DND-41 (cell line): ENCODE results near the gene SP140L.

Experiments used
- CTCF ChIP-seq: IDR thresholded peaks from 2 replicates; pipeline ENCODE4 v1.5.1; 2012; ENCODE audit warnings: borderline replicate concordance, low read length, moderate library complexity, mild to moderate bottlenecking; ENCODE audit not compliant: poor library complexity, severe bottlenecking; ENCODE audit errors: extremely low read depth
- EZH2 ChIP-seq: IDR thresholded peaks from 3 replicates; pipeline ENCODE4 v1.6.1; 2012; ENCODE audit warnings: borderline replicate concordance, low read depth, mild to moderate bottlenecking, moderate library complexity, low read length, inconsistent platforms; ENCODE audit not compliant: severe bottlenecking

DNA sequence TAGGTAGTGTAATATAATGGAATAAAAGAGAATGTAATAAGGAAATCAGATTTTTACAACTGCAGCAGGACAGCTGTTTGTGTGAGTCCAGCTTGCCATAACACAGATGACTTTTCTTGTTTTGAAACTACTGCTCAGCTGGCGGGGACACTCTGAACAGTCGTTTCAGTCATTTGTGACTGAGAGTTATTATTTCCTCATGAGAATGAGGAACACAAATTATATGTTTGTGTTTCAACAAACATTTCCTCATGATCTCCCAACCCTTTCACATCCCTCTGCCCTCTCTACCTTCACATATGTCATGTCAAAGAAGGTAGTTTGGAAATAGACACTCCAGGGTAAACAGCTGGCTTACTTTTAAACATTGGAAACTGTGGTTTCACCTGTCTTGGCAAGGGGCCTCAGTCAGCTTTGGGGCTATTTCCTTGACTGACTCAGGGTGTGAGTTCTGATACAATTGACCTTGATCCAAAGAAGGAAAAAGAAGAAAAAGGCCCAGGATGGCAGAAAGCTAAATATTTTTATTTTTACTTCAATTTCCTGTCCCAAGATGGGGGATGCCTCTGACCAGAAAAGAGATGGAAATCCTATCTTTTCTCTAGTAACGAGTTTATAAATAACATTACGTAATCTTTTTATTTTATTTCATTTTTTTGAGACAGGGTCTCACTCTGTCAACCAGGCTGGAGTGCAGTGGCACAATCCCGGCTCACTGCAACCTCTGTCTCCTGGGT lies 593 bp downstream of the SP140L start:
- no peak for TF ChIP-seq CTCF
- TF ChIP-seq EZH2, result no peak
